Prostate gland (tissue), 2 donors: ENCODE results near the gene TCIRG1.

Experiments
- CTCF ChIP-seq, 4 experiments: fragments of 200-600 bp in 2 of 4; fragments of 450-650 bp in 2 of 4; sonication (generic) in 2 of 4; IDR thresholded peaks; 1 replicate in 3 of 4; 2 replicates in 1 of 4; pipeline ENCODE4 v1.5.1; 2016 to 2019; ENCODE audit warnings: antibody characterized with exemption in 4 of 4, mild to moderate bottlenecking in 2 of 4, moderate library complexity in 2 of 4
- POLR2AphosphoS5 ChIP-seq: sonication (generic); formaldehyde crosslinking; IDR thresholded peaks from one replicate; pipeline ENCODE4 v1.6.1; 2017; ENCODE audit warnings: antibody characterized with exemption

GRCh38 chr11:68002575-68002937, 36.3 kb upstream of the TCIRG1 start:
- TF ChIP-seq POLR2AphosphoS5 (no peak), CTCF (IDR thresholded peaks at IDR 0.05) (no peak)
